Right atrium auricular region (tissue), 2 donors: Measurements from ENCODE around the gene SLC9A9. TPM values are rescaled to one million over a fixed set of nuclear protein-coding genes. Genes with fewer than 3 reads are reported as not detected.

Source experiments
- DNase-seq: peaks from one replicate; pipeline ENCODE4 v3.0.0-alpha.2; 2019; ENCODE audit warnings: low spot score
- H3K27ac ChIP-seq, 2 donors: fragments of 200-600 bp; sonication (generic); 1 replicate in 1 of 2; 2 replicates in 1 of 2; pipeline ENCODE4 v1.5.1; 2016 to 2019
- H3K27me3 ChIP-seq, 2 donors: fragments of 200-600 bp; sonication (generic); one replicate each; pipeline versions ENCODE4 v1.5.1 to v1.6.0; 2017 to 2019
- H3K36me3 ChIP-seq: fragments of 200-600 bp; sonication (generic); one replicate; pipeline ENCODE4 v1.5.1; 2016
- H3K4me1 ChIP-seq, 2 donors: fragments of 200-600 bp; sonication (generic); one replicate each; pipeline versions ENCODE4 v1.5.1 to v1.6.0; 2017 to 2019
- H3K4me3 ChIP-seq, 2 donors: fragments of 200-600 bp; sonication (generic); 1 replicate in 1 of 2; 2 replicates in 1 of 2; pipeline ENCODE4 v1.5.1; 2017 to 2019; ENCODE audit warnings: mild to moderate bottlenecking in 1 of 2, moderate library complexity in 1 of 2
- H3K9me3 ChIP-seq, 2 donors: fragments of 200-600 bp; sonication (generic); one replicate each; pipeline ENCODE4 v1.5.1; 2019
- total RNA-seq, 2 donors: library from RNA; depleted of rRNA; stranded (reverse); fragments of >200 nt; gene quantifications; one replicate each; pipeline ENCODE4 v1.1.0, GENCODE V29; 2016
- TF ChIP-seq, protein P1 (sequence below), 2 donors: fragments of 200-600 bp; sonication (generic); IDR thresholded peaks; one replicate each; pipeline ENCODE4 v1.5.1; 2019; ENCODE audit warnings: antibody characterized with exemption in 2 of 2

The SLC9A9 gene
- total RNA-seq, 2 donors from 2014 or later = 3.1 to 4.2 TPM

DNA sequence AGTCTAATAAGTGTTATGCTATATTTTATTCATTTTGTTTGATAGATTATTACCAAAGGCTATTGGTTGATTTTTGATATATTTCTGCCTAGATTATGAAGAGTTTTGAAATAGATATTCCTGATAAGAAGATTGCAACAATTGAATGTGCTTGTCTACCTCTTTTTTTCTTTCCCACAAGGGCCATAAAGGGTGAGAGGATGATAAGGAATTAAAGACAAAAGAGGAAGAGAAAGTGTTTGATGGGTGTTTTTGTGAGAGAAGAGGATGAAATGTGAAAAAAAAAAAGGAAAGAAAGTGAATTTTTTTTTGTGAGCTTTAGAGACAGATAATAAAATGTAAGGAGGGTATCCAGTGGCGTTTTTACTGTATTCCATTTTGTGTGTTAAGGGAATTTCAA is 484.3 kb downstream of the SLC9A9 start:
- DNase-seq = no peak
- H3K27ac ChIP-seq = no peak overlapping the region
- H3K27me3 ChIP-seq = no peaks in the 10 kb centered on the region
- H3K36me3 ChIP-seq = no peaks in the 10 kb centered on the region
- no peak overlapping the region for H3K4me3 ChIP-seq
- H3K9me3 ChIP-seq = no peaks in the 10 kb centered on the region
- TF ChIP-seq, protein P1, sequence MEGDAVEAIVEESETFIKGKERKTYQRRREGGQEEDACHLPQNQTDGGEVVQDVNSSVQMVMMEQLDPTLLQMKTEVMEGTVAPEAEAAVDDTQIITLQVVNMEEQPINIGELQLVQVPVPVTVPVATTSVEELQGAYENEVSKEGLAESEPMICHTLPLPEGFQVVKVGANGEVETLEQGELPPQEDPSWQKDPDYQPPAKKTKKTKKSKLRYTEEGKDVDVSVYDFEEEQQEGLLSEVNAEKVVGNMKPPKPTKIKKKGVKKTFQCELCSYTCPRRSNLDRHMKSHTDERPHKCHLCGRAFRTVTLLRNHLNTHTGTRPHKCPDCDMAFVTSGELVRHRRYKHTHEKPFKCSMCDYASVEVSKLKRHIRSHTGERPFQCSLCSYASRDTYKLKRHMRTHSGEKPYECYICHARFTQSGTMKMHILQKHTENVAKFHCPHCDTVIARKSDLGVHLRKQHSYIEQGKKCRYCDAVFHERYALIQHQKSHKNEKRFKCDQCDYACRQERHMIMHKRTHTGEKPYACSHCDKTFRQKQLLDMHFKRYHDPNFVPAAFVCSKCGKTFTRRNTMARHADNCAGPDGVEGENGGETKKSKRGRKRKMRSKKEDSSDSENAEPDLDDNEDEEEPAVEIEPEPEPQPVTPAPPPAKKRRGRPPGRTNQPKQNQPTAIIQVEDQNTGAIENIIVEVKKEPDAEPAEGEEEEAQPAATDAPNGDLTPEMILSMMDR (IDR thresholded peaks at IDR 0.05) = no peak
- H3K4me1 ChIP-seq = no peaks in the 10 kb centered on the region

DNA sequence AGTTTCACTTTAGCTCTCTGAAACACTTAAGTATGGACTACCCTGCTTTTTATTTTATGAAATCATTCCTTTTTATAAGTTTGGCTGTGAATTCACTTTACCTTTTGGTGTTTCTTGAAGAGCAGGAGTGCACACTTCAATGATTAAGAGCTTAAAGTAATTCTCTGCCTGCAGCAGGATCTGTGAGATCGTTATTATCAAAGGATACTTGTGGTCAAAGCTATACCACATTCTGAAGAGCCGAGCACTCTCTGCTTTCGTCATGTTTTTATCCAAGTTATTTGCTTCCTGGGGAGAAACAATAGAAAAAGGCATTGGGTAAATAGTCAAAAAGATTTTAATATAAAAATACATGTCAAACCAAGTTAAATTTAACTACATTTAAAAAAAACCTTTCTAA is 485.0 kb downstream of the SLC9A9 start:
- H3K4me3 ChIP-seq = no peak overlapping the region
- no peak for DNase-seq
- no peak overlapping the region for H3K27ac ChIP-seq
- TF ChIP-seq, protein P1 (IDR thresholded peaks at IDR 0.05) = no peak
- H3K27me3 ChIP-seq = no peaks in the 10 kb centered on the region
- no peaks in the 10 kb centered on the region for H3K36me3 ChIP-seq
- no peaks in the 10 kb centered on the region for H3K9me3 ChIP-seq
- no peaks in the 10 kb centered on the region for H3K4me1 ChIP-seq

DNA sequence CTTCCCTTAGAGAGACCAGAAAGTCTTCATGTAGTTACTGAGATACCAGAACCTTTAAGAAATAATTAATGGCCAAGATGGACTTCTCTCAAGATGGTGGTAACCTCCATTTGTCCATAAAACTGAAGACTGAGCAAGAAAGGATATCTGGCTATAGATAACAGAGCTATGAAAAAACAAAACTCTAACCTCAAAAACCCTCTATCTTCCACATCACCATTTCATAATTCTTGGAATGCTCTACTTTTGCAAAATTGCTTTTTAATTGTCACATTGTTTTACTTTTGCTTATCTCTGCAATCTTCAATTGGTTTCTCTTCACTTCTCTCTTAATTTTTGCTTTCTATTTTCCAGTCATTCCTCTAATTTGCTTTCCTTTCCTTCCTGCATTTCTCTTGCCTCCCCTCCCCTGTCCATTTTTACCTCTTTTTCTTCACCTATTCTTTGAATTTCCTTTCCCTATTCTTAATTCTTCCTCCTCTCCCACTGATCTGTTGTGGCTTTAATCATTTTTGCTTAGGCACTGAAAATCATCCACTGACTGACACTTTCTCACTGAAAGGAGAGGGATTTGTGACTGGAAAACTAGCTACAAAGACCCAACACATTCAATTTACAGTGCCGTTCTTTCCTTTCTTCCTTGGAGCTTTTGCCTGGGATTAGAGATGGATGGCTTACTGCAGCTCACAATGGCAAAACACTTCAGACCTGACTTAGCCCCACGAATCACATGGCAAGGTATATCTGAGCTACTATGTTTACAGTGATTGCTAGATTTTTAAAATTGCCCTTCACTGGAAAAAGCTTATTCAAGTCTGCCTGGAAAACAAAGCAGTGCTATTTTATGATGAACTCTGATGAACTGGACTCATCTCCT is 485.9 kb downstream of the SLC9A9 start:
- TF ChIP-seq, protein P1 (IDR thresholded peaks at IDR 0.05) = no peak
- H3K4me1 ChIP-seq = no peaks in the 10 kb centered on the region
- DNase-seq = no peak
- H3K4me3 ChIP-seq = no peak overlapping the region
- no peaks in the 10 kb centered on the region for H3K27me3 ChIP-seq
- no peaks in the 10 kb centered on the region for H3K9me3 ChIP-seq
- H3K36me3 ChIP-seq = no peaks in the 10 kb centered on the region
- no peak overlapping the region for H3K27ac ChIP-seq

DNA sequence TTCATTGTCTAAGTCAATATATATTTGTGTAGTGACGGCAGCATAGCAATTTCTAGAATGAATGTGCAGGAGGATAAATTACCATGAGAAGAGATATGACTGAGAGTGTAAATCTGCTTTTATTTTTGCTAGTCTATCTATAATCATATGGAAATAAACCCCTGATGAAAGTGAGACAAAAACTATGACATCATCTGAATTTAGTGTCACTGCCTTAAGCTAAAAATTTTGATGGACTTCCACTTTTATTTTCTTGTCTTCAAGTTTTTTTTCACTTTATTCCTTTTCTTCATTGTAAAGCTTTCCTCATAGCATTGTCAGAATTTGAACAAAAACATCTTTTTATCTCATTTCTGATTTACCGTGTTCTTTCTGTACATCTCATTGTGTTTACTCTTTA is 486.7 kb downstream of the SLC9A9 start:
- no peak for DNase-seq
- Histone ChIP-seq H3K27me3 (no peaks in the 10 kb centered on the region), H3K36me3 (no peaks in the 10 kb centered on the region), H3K27ac (no peak overlapping the region), H3K9me3 (no peaks in the 10 kb centered on the region), H3K4me1 (no peaks in the 10 kb centered on the region), H3K4me3 (no peak overlapping the region)
- TF ChIP-seq, protein P1 (IDR thresholded peaks at IDR 0.05) = no peak

DNA sequence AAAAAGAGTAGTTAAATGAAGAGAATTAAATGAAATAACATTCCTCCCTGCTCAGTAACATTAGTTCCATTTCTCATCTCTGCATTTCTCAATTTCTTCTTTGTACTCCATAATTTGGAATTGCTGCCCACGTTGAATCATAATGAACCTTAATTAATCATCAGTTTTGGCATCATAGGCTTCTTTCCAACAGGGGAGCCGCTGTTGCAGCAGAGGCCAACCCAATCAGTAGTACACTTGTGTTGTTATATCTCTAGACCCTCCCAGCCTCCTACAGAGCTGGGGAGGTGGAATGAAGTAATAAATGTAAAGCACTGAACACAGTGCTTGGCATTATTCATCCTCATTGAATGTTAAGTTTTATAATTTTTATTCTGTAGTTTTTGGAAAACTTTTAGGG is 488.0 kb downstream of the SLC9A9 start:
- Histone ChIP-seq H3K4me3 (no peak overlapping the region), H3K4me1 (no peaks in the 10 kb centered on the region), H3K36me3 (no peaks in the 10 kb centered on the region), H3K9me3 (no peaks in the 10 kb centered on the region), H3K27ac (no peak overlapping the region), H3K27me3 (no peaks in the 10 kb centered on the region)
- no peak for DNase-seq
- TF ChIP-seq, protein P1 (IDR thresholded peaks at IDR 0.05) = no peak
